Fibroblast of skin of back (primary cell): ENCODE results near the gene TC2N.
"Not testable (repeated sequence)": the region's sequence is repeated elsewhere in the genome, so short reads cannot be mapped to it uniquely, and the experiment has no call there.

ENCODE experiments used
- DNase-seq: peaks from one replicate; pipeline ENCODE4 v3.0.0-alpha.2; 2013

The TC2N gene

GRCh38 chr14:91888641-91889476 lies 21.5 kb upstream of the TC2N start:
- no peak for DNase-seq

- no peak for DNase-seq
Observed at GRCh38 chr14:91886961-91887360, 19.6 kb upstream of the TC2N start.

GRCh38 chr14:91885839-91886238 lies 18.5 kb upstream of the TC2N start:
- no peak for DNase-seq

GRCh38 chr14:91885113-91885712 lies 17.9 kb upstream of the TC2N start:
- DNase-seq, result no peak

- no peak for DNase-seq
Observed at GRCh38 chr14:91884664-91885063, 17.3 kb upstream of the TC2N start.

GRCh38 chr14:91883753-91884152 lies 16.4 kb upstream of the TC2N start:
- DNase-seq, result no peak

- no peak for DNase-seq
Observed at GRCh38 chr14:91882776-91883175, 15.4 kb upstream of the TC2N start.

- no peak for DNase-seq
Observed at GRCh38 chr14:91882369-91882768, 15.0 kb upstream of the TC2N start.

- no peak for DNase-seq
Observed at GRCh38 chr14:91879196-91879595, 11.9 kb upstream of the TC2N start.

- DNase-seq, result no peak
Observed at GRCh38 chr14:91878274-91878673, 10.9 kb upstream of the TC2N start.

GRCh38 chr14:91877376-91877915 lies 10.1 kb upstream of the TC2N start:
- DNase-seq, result no peak

GRCh38 chr14:91876492-91876891 lies 9.2 kb upstream of the TC2N start:
- no peak for DNase-seq

- no peak for DNase-seq
Observed at GRCh38 chr14:91875525-91876286, 8.4 kb upstream of the TC2N start.

- no peak for DNase-seq
Observed at GRCh38 chr14:91873471-91874415, 6.4 kb upstream of the TC2N start.

GRCh38 chr14:91872517-91873470 lies 5.5 kb upstream of the TC2N start:
- DNase-seq, result no peak

GRCh38 chr14:91872011-91872501 lies 4.7 kb upstream of the TC2N start:
- DNase-seq, result no peak

- not testable (repeated sequence) for DNase-seq
Observed at GRCh38 chr14:91871401-91871800, 4.1 kb upstream of the TC2N start.

GRCh38 chr14:91870890-91871289 lies 3.6 kb upstream of the TC2N start:
- no peak for DNase-seq

- no peak for DNase-seq
Observed at GRCh38 chr14:91870001-91870400, 2.7 kb upstream of the TC2N start.

GRCh38 chr14:91869556-91869955 lies 2.2 kb upstream of the TC2N start:
- no peak for DNase-seq
